OCI-LY7 (cell line): ENCODE data around the gene PRG3. TPM values are rescaled to one million over a fixed set of nuclear protein-coding genes. Genes with fewer than 3 reads are reported as not detected.

Experiments
- BruUV-seq: library from RNA; stranded (reverse); fragments of 400-500 nt; replicated peaks from 2 replicates; lab custom pipeline; 2021; lab: Mats Ljungman, UMichigan
- CTCF ChIA-PET: fragments of 300-600 bp; sonication (Branson Sonifier 250); formaldehyde crosslinking; loops from one replicate; lab custom pipeline; 2022; ENCODE audit warnings: antibody characterized with exemption; ENCODE audit not compliant: unreplicated experiment; lab: Charles Lee
- POLR2A ChIA-PET: fragments of 300-600 bp; sonication (Branson Sonifier 250); formaldehyde crosslinking; loops from one replicate; lab custom pipeline; 2022; ENCODE audit warnings: antibody characterized with exemption; lab: Charles Lee
- DNase-seq: peaks from one replicate; pipeline ENCODE4 v3.0.0-alpha.2; 2015; ENCODE audit warnings: low spot score
- H2AFZ ChIP-seq: fragments of 200-600 bp; sonication (generic), shearing (Covaris generic); 2 replicates; pipeline ENCODE4 v1.6.1; 2014; ENCODE audit warnings: mild to moderate bottlenecking, antibody characterized with exemption, low read length, moderate library complexity
- H3K27ac ChIP-seq: fragments of 200-600 bp; sonication (generic); 2 replicates; pipeline ENCODE4 v1.5.1; 2014; ENCODE audit warnings: mixed run types, low read depth, mild to moderate bottlenecking, moderate library complexity, low read length, inconsistent platforms; ENCODE audit not compliant: poor library complexity, severe bottlenecking
- H3K36me3 ChIP-seq: fragments of 200-600 bp; sonication (generic); 2 replicates; pipeline ENCODE4 v1.6.1; 2014; ENCODE audit warnings: mild to moderate bottlenecking, antibody characterized with exemption, low read length, moderate library complexity, mixed read lengths; ENCODE audit not compliant: insufficient read depth
- H3K4me1 ChIP-seq: fragments of 200-600 bp; sonication (generic); 2 replicates; pipeline ENCODE4 v1.5.1; 2014; ENCODE audit warnings: mild to moderate bottlenecking, low read length; ENCODE audit not compliant: insufficient read depth, poor library complexity, severe bottlenecking
- H3K4me2 ChIP-seq: fragments of 200-600 bp; sonication (generic); 2 replicates; pipeline ENCODE4 v1.6.1; 2014; ENCODE audit warnings: mild to moderate bottlenecking, low read length
- H3K4me3 ChIP-seq: fragments of 200-600 bp; sonication (generic); 2 replicates; pipeline ENCODE4 v1.5.1; 2014; ENCODE audit warnings: mild to moderate bottlenecking, low read depth, low read length; ENCODE audit not compliant: poor library complexity, severe bottlenecking
- H3K79me2 ChIP-seq: fragments of 200-600 bp; sonication (generic); 2 replicates; pipeline ENCODE4 v1.6.1; 2016; ENCODE audit warnings: low read depth, mild to moderate bottlenecking, low read length, moderate library complexity, mixed read lengths; ENCODE audit not compliant: insufficient read depth
- H3K9me2 ChIP-seq: fragments of 200-600 bp; sonication (generic); 2 replicates; pipeline ENCODE4 v1.6.1; 2016; ENCODE audit warnings: mild to moderate bottlenecking, low read length, mixed read lengths; ENCODE audit not compliant: insufficient read depth
- H3K9me3 ChIP-seq: fragments of 200-600 bp; sonication (generic); 2 replicates; pipeline ENCODE4 v1.6.1; 2014; ENCODE audit warnings: mild to moderate bottlenecking, mixed run types, low read length, mixed read lengths
- H4K20me1 ChIP-seq: fragments of 200-600 bp; sonication (generic); 2 replicates; pipeline ENCODE4 v1.6.1; 2014; ENCODE audit warnings: mild to moderate bottlenecking, antibody characterized with exemption, low read length, moderate library complexity, mixed read lengths; ENCODE audit not compliant: insufficient read depth
- EZH2phosphoT487 ChIP-seq: fragments of 200-600 bp; sonication (generic); IDR thresholded peaks from 2 replicates; pipeline ENCODE4 v1.6.1; 2018; ENCODE audit warnings: low read depth, borderline replicate concordance, mild to moderate bottlenecking, mixed run types, antibody characterized with exemption, low read length, moderate library complexity, mixed read lengths
- intact Hi-C: fragments of 100-400 bp; cut with micrococcal nuclease; formaldehyde crosslinking; loops from one replicate; pipeline ENCODE4 v1.10.0; 2022; ENCODE audit not compliant: unreplicated experiment
- total RNA-seq, 2 experiments: library from RNA; depleted of rRNA in 1 of 2; stranded (reverse); fragments of >200 nt in 1 of 2; shearing (Covaris generic) in 1 of 2; gene quantifications; 2 replicates each; pipeline ENCODE4 v1.2.3, GENCODE V29; 2014 to 2022
- TF ChIP-seq, protein P1 (sequence below): fragments of 200-600 bp; sonication (generic); conservative IDR thresholded peaks from 2 replicates; pipeline ENCODE4 v1.5.1; 2014; ENCODE audit warnings: mild to moderate bottlenecking, antibody characterized with exemption, low read length, moderate library complexity, mixed read lengths

Gene PRG3
- total RNA-seq, 2 experiments from 2014 or later: not detected

DNA sequence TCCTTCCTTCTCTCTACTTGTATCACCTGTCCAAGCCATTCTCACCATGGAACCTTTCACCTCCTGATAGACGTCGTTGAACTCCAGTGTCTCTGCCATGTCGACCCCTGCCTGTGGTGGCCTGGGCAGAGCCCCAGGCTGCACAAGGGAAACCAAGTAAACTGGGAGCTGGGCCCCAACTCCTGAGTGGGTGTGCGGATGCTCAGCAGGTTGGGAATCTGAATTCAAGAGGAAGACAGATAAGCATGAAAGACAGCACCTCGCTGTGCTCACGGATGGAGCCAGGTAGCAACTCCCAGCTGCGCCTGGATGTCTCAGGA is 46.0 kb downstream of the PRG3 start:
- peak overlapping the region; percentile 76 for H3K4me3 ChIP-seq
- no peaks in the 10 kb centered on the region; the same call in 1 of the 2 replicates for H4K20me1 ChIP-seq
- DNase-seq: no peak
- peaks cover 33% of the 10 kb centered on the region for H3K79me2 ChIP-seq
- TF ChIP-seq EZH2phosphoT487: no peak
- TF ChIP-seq, protein P1, sequence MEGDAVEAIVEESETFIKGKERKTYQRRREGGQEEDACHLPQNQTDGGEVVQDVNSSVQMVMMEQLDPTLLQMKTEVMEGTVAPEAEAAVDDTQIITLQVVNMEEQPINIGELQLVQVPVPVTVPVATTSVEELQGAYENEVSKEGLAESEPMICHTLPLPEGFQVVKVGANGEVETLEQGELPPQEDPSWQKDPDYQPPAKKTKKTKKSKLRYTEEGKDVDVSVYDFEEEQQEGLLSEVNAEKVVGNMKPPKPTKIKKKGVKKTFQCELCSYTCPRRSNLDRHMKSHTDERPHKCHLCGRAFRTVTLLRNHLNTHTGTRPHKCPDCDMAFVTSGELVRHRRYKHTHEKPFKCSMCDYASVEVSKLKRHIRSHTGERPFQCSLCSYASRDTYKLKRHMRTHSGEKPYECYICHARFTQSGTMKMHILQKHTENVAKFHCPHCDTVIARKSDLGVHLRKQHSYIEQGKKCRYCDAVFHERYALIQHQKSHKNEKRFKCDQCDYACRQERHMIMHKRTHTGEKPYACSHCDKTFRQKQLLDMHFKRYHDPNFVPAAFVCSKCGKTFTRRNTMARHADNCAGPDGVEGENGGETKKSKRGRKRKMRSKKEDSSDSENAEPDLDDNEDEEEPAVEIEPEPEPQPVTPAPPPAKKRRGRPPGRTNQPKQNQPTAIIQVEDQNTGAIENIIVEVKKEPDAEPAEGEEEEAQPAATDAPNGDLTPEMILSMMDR: no peak
- H3K4me1 ChIP-seq: peaks cover 25% of the 10 kb centered on the region
- no peaks in the 10 kb centered on the region for H3K9me2 ChIP-seq
- peak overlapping the region; percentile 53 for H3K27ac ChIP-seq
- ChIA-PET POLR2A (interaction anchor here (0.5 to 4.9 kb wide), 2 partner anchors 9 to 465 kb away, joined by 4 to 57 read pairs; partner anchors contain the start of gene TNKS1BP1), CTCF (interaction anchor here (0.7 to 1.0 kb wide), 2 partner anchors 9 to 12 kb away, joined by 3 to 7 read pairs; no protein-coding TSS in a partner anchor)
- no TSS peak for BruUV-seq
- no peaks in the 10 kb centered on the region for H3K9me3 ChIP-seq
- H3K4me2 ChIP-seq: peak overlapping the region; percentile 94
- H3K36me3 ChIP-seq: peaks cover 46% of the 10 kb centered on the region
- H2AFZ ChIP-seq: peak overlapping the region; percentile 3; the same call in 1 of the 2 replicates
- intact Hi-C loops: loop anchor here (1.0 to 5.0 kb wide), 3 partner anchors 10 to 407 kb away; partner anchors contain the start of genes SELENOH and YPEL4

DNA sequence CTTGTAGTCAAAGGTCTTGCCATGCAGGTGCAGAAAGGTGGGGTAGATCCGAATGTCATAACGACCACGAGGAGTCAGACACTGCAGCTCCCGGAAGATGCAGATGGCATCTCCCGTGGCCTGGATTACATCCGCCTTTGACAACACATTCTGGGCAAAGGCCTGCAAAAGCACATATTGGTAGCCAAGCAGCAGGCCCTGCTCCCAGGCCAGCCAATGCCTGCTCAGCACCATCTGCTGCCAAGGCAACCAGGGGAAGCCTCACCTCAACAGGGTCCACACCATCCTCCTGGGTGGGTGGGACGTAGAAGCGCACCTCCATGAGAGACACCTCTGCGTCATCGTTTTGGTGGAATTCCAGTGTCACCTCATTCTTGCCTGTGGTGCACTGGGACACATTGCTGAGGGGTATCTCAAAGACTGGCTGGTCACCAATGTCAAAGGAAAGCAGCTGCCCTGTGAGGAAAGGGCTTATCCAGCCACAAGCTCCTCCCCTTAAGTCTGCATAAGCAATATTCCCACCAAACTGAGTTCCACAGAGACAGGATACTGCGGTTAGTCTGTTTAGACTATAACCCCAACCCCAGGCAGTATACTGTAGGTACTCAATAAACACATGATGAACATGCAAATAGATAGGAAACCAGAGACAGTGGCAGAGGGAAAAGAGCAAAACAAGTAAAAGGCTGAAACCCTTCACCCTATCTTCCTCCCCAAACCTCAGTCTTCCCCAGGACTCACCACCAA is 48.1 kb downstream of the PRG3 start:
- Histone ChIP-seq H3K79me2 (peaks cover 33% of the 10 kb centered on the region), H3K4me1 (peaks cover 25% of the 10 kb centered on the region), H3K4me3 (no peak overlapping the region), H3K9me2 (no peaks in the 10 kb centered on the region), H2AFZ (no peak overlapping the region), H3K9me3 (no peaks in the 10 kb centered on the region), H3K4me2 (peak overlapping the region; percentile 94; the same call in 1 of the 2 replicates), H4K20me1 (no peaks in the 10 kb centered on the region; the same call in 1 of the 2 replicates), H3K27ac (no peak overlapping the region), H3K36me3 (peaks cover 67% of the 10 kb centered on the region)
- TSS peak; percentile 76 for BruUV-seq
- no peak for DNase-seq
- POLR2A ChIA-PET: interaction anchor here (4.9 kb wide), 1 partner anchor 7 kb away, joined by 57 read pairs; the partner anchor contains the start of gene TNKS1BP1
- TF ChIP-seq EZH2phosphoT487: no peak
- TF ChIP-seq, protein P1: no peak
- CTCF ChIA-PET: no interaction called here
- intact Hi-C loops: no loop called here

DNA sequence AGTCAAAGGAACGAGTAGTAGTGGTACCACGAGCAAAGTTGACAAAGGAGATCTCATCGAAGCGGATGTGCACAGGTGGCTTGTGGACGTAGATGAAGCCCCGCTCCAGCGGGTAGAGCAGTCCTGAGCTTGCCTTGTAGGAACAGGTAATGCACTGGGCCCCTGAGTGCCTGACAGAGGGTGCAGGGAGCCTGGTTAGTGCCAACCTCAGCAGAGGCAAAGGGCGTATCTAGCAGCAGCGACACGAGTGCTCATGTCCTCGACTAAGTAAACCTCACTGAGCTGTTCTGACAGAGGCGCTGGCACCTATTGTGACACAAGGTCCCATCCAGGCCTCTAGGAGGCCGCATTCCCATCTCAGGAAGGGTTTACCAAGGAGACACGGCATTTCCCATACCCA is 49.2 kb downstream of the PRG3 start:
- peaks cover 26% of the 10 kb centered on the region for H3K4me1 ChIP-seq
- H3K79me2 ChIP-seq: peaks cover 33% of the 10 kb centered on the region
- no TSS peak for BruUV-seq
- no peak overlapping the region for H2AFZ ChIP-seq
- H3K4me3 ChIP-seq: no peak overlapping the region
- H3K27ac ChIP-seq: no peak overlapping the region
- CTCF ChIA-PET: no interaction called here
- intact Hi-C loops: no loop called here
- no peak overlapping the region for H3K4me2 ChIP-seq
- POLR2A ChIA-PET: no interaction called here
- DNase-seq: no peak
- H3K36me3 ChIP-seq: peaks cover 79% of the 10 kb centered on the region
- TF ChIP-seq, protein P1: no peak
- TF ChIP-seq EZH2phosphoT487: no peak
- no peaks in the 10 kb centered on the region for H3K9me2 ChIP-seq
- H4K20me1 ChIP-seq: no peaks in the 10 kb centered on the region; the same call in 1 of the 2 replicates
- no peaks in the 10 kb centered on the region for H3K9me3 ChIP-seq
